GM12892 (cell line): Measurements from ENCODE around the gene NFYB.

Source experiments
- POLR2A ChIP-seq: IDR thresholded peaks from 2 replicates; pipeline ENCODE4 v1.6.1; 2011; ENCODE audit warnings: low read depth, low read length, control low read depth
- POLR2AphosphoS5 ChIP-seq: IDR thresholded peaks from 2 replicates; pipeline ENCODE4 v1.6.1; 2011; ENCODE audit warnings: low read depth, low read length, control low read depth
- TAF1 ChIP-seq: IDR thresholded peaks from 2 replicates; pipeline ENCODE4 v1.6.1; 2011; ENCODE audit warnings: low read depth, mild to moderate bottlenecking, control low read depth, low read length, borderline replicate concordance

DNA sequence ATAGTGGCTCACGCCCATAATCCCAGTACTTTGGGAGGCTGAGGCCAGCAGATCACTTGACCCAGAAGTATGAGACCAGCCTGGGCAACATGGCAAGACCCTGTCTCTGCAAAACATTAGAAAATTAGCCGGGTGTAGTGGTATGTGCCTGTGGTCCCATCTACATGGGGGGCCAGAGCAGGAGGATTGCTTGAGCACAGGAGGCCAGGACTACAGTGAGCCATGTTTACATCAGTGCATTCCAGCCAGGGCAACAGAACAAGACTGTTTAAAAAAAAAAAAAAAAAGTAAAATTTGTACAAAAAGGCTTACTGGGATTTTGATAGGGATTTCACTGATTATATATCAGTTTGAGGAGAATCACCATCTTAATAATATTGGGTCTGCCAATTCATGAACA, 65.9 kb downstream of the NFYB start:
- TF ChIP-seq TAF1 (no peak), POLR2A (no peak), POLR2AphosphoS5 (no peak)
